ENCODE results near the gene CYP26A1.

DNA sequence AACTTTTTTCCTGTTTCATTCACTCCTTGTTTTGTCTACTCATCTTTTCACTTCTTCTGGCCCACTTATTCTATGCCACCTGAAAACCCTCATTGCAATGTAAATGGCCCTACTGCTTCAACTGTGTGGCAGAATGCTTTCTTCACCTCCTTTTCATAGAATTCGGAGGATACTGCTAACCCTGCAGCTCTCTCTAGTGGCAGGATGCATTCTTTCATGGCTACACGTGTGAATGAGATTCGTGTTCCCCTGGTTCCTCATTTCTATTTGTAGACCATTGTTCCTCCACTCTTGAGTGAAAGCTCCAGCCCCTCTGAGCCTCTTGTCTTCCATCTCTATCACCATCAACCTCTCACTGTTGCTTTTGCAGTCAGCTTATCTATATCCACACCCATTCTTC is 34.0 kb upstream of the CYP26A1 start:
- TF ChIP-seq POLR2A (IDR thresholded peaks at IDR 0.05) (no peak), CTCF (IDR thresholded peaks at IDR 0.05) (peak in 1 of 6 experiments; percentile 13)

Data from thyroid gland (tissue), 4 donors.